ENCODE results near the gene ENPEP. TPM values are rescaled to one million over a fixed set of nuclear protein-coding genes. Genes with fewer than 3 reads are reported as not detected.
A peak's percentile ranks its signal among the peaks of the same experiment; 100 is the strongest.

The ENPEP gene
- total RNA-seq, 4 donors from 2014 or later = 1.4 to 4.2 (median 2.1) TPM

- in situ Hi-C loops (cut with MboI; ENCODE audit: low sequenced_read_pairs in 4 of 4) = no loop called here
- TF ChIP-seq POLR2A (IDR thresholded peaks at IDR 0.05) (no peak), CTCF (IDR thresholded peaks at IDR 0.05 in 4 of 5, conservative IDR thresholded peaks at IDR 0.05 in 1 of 5) (no peak)
- Histone ChIP-seq H3K4me3 (no peak overlapping the region), H3K4me1 (peaks cover 5 to 7% of the 10 kb centered on the region in 2 donors), H3K27me3 (peaks cover 1 to 17% (median 16%) of the 10 kb centered on the region in 3 donors), H3K27ac (no peak overlapping the region), H3K9me3 (no peaks in the 10 kb centered on the region), H3K36me3 (no peaks in the 10 kb centered on the region)
- no peak for DNase-seq
- ATAC-seq = peak in 1 of 2 donors; percentile 58
- intact Hi-C loops (cut with DNase I; ENCODE audit: low total_unique reads) = no loop called here
Observed at GRCh38 chr4:110609044-110609750, 133.2 kb downstream of the ENPEP start.

DNA sequence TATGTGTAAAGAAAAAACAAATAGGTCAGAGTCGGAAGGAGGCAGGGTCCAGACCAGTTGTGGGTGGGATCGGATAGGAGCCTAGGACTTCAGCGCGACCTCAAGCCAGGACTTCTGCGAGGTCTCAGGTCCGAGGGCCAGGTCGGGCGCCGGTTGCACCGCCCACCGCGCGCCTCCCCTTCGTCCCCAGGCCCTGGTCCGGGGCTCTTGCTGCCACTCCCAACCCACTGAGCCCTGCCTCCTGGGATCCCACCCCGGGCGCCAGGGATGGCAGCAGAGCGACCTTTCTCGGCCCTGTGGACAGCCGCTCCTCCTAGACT lies 134.6 kb downstream of the ENPEP start:
- peaks cover 5 to 7% of the 10 kb centered on the region in 2 donors for H3K4me1 ChIP-seq
- in situ Hi-C loops (cut with MboI; ENCODE audit: low sequenced_read_pairs in 4 of 4) (no loop called here), intact Hi-C loops (cut with DNase I; ENCODE audit: low total_unique reads) (no loop called here)
- H3K36me3 ChIP-seq = no peaks in the 10 kb centered on the region
- no peaks in the 10 kb centered on the region for H3K9me3 ChIP-seq
- H3K27ac ChIP-seq = no peak overlapping the region
- H3K4me3 ChIP-seq = no peak overlapping the region
- DNase-seq (no peak), ATAC-seq (no peak)
- no peak for TF ChIP-seq POLR2A (IDR thresholded peaks at IDR 0.05)
- no peak for TF ChIP-seq CTCF (IDR thresholded peaks at IDR 0.05 in 4 of 5, conservative IDR thresholded peaks at IDR 0.05 in 1 of 5)
- peaks cover 4 to 22% (median 17%) of the 10 kb centered on the region in 3 donors for H3K27me3 ChIP-seq

DNA sequence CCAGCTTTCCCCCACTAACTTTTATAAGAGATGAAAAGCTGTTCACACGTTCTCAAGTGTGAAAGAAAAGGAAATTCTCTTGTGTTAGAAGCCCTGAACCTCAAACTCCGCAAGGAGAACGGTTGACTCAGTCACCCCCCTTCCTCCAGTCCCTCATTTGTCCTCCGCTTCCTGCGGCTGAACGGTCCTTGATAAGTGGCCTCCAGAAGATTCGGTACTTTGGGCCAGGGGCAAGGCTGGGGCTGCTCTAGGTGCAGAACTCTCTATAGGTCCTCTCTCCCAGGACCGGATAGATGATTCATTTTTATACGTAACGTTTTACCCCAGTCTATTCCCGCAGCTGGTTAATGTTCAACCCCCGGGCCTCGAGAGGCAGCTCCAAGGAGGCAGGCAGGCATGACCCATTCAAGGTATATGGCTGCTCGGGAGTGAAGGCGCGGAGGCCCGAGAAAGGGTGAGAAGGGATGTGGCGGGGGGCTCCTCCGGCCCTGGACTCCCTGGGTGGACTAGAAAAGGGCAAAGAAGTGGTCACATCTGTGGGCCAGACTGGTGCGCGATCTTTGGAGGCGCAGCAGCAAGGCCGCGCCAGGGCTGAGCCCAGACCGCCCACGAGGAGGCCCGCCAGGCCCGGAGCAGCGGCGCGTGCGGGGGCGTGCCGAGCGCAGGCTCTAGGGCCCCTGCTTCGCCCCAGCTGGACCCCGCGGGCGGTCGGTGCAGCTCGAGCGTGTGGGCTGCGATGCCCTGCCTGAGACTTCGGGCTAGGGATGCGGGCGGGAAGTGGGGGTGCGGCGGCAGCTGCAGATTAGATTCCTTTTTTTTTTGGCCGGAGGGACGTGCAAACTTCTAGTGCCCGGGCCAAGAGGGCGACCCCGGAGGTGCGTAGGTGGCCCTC lies 135.2 kb downstream of the ENPEP start:
- no peak for DNase-seq
- TF ChIP-seq CTCF (IDR thresholded peaks at IDR 0.05 in 4 of 5, conservative IDR thresholded peaks at IDR 0.05 in 1 of 5) = no peak
- no peak for TF ChIP-seq POLR2A (IDR thresholded peaks at IDR 0.05)
- ATAC-seq = no peak
- in situ Hi-C loops (cut with MboI; ENCODE audit: low sequenced_read_pairs in 4 of 4) (no loop called here), intact Hi-C loops (cut with DNase I; ENCODE audit: low total_unique reads) (no loop called here)
- Histone ChIP-seq H3K27ac (no peak overlapping the region), H3K4me1 (peaks cover 5 to 7% of the 10 kb centered on the region in 2 donors), H3K27me3 (peaks cover 4 to 24% (median 19%) of the 10 kb centered on the region in 3 donors), H3K36me3 (no peaks in the 10 kb centered on the region), H3K9me3 (no peaks in the 10 kb centered on the region), H3K4me3 (peak overlapping the region in 1 of 4 donors; percentile 17)

- Histone ChIP-seq H3K9me3 (no peaks in the 10 kb centered on the region), H3K27me3 (peaks cover 4 to 24% (median 19%) of the 10 kb centered on the region in 3 donors), H3K4me1 (peaks cover 5 to 7% of the 10 kb centered on the region in 2 donors), H3K4me3 (no peak overlapping the region), H3K27ac (no peak overlapping the region), H3K36me3 (no peaks in the 10 kb centered on the region)
- TF ChIP-seq POLR2A (IDR thresholded peaks at IDR 0.05) (no peak), CTCF (IDR thresholded peaks at IDR 0.05 in 4 of 5, conservative IDR thresholded peaks at IDR 0.05 in 1 of 5) (no peak)
- DNase-seq (no peak), ATAC-seq (no peak)
- intact Hi-C loops (cut with DNase I; ENCODE audit: low total_unique reads) = no loop called here
- in situ Hi-C loops (cut with MboI; ENCODE audit: low sequenced_read_pairs in 4 of 4) = no loop called here
Observed at GRCh38 chr4:110611968-110612447, 136.1 kb downstream of the ENPEP start.
